DND-41 (cell line): ENCODE data around the gene PLEKHD1.

Experiments used
- ATAC-seq: fragments of 200-7000 bp; cut with Tn5 transposase; 3 replicates; pipeline ENCODE4 v1.9.1; 2021; ENCODE audit warnings: low read depth; ENCODE audit not compliant: insufficient read depth
- DNase-seq: peaks from one replicate; pipeline ENCODE4 v3.0.0-alpha.2; 2020
- H2AFZ ChIP-seq: 2 replicates; pipeline ENCODE4 v1.6.0; 2012; ENCODE audit warnings: low read depth, low read length
- H3K27ac ChIP-seq: 2 replicates; pipeline ENCODE4 v1.5.1; 2012; ENCODE audit warnings: low read length, inconsistent platforms
- H3K27me3 ChIP-seq: fragments of 200-600 bp; sonication (generic); 2 replicates; pipeline ENCODE4 v1.6.0; 2012; ENCODE audit warnings: low read length, mild to moderate bottlenecking, inconsistent platforms; ENCODE audit not compliant: insufficient read depth, poor library complexity
- H3K36me3 ChIP-seq: 2 replicates; pipeline ENCODE4 v1.5.1; 2012; ENCODE audit warnings: low read length, inconsistent platforms; ENCODE audit not compliant: insufficient read depth
- H3K4me1 ChIP-seq: 2 replicates; pipeline ENCODE4 v1.5.1; 2012; ENCODE audit warnings: mild to moderate bottlenecking, low read length; ENCODE audit not compliant: insufficient read depth
- H3K4me2 ChIP-seq: 2 replicates; pipeline ENCODE4 v1.6.0; 2012; ENCODE audit warnings: mild to moderate bottlenecking, moderate library complexity, low read length, inconsistent platforms; ENCODE audit not compliant: insufficient read depth
- H3K4me3 ChIP-seq, 2 experiments: fragments of 200-600 bp in 1 of 2; shearing (Covaris generic) in 1 of 2; 2 replicates each; pipeline ENCODE4 v1.5.1; 2012 to 2016; ENCODE audit warnings: inconsistent platforms in 2 of 2, low read length in 2 of 2, mild to moderate bottlenecking in 2 of 2, low read depth in 1 of 2, moderate library complexity in 1 of 2
- H3K79me2 ChIP-seq: 2 replicates; pipeline ENCODE4 v1.6.0; 2012; ENCODE audit warnings: low read length, inconsistent platforms; ENCODE audit not compliant: insufficient read depth
- H3K9ac ChIP-seq: 2 replicates; pipeline ENCODE4 v1.6.0; 2012; ENCODE audit warnings: low read depth, mild to moderate bottlenecking, inconsistent platforms, low read length, moderate library complexity
- H3K9me3 ChIP-seq: 2 replicates; pipeline ENCODE4 v1.5.1; 2012; ENCODE audit warnings: low read length, moderate library complexity, mild to moderate bottlenecking, inconsistent platforms; ENCODE audit not compliant: insufficient read depth, severe bottlenecking
- H4K20me1 ChIP-seq: 2 replicates; pipeline ENCODE4 v1.6.0; 2012; ENCODE audit warnings: low read length; ENCODE audit not compliant: insufficient read depth
- CTCF ChIP-seq: IDR thresholded peaks from 2 replicates; pipeline ENCODE4 v1.5.1; 2012; ENCODE audit warnings: borderline replicate concordance, low read length, moderate library complexity, mild to moderate bottlenecking; ENCODE audit not compliant: poor library complexity, severe bottlenecking; ENCODE audit errors: extremely low read depth
- EZH2 ChIP-seq: IDR thresholded peaks from 3 replicates; pipeline ENCODE4 v1.6.1; 2012; ENCODE audit warnings: borderline replicate concordance, low read depth, mild to moderate bottlenecking, moderate library complexity, low read length, inconsistent platforms; ENCODE audit not compliant: severe bottlenecking

Gene PLEKHD1

GRCh38 chr14:69500096-69500495 is 15.6 kb downstream of the PLEKHD1 start:
- no peak overlapping the region for H3K4me3 ChIP-seq
- no peak overlapping the region for H3K27ac ChIP-seq
- H3K36me3 ChIP-seq = no peaks in the 10 kb centered on the region
- H3K9ac ChIP-seq = no peak overlapping the region
- DNase-seq = no peak
- TF ChIP-seq CTCF = no peak
- no peak for TF ChIP-seq EZH2
- H3K79me2 ChIP-seq = no peaks in the 10 kb centered on the region
- no peaks in the 10 kb centered on the region for H3K9me3 ChIP-seq
- H4K20me1 ChIP-seq = no peaks in the 10 kb centered on the region
- H3K4me1 ChIP-seq = no peaks in the 10 kb centered on the region
- peaks cover 2% of the 10 kb centered on the region for H3K27me3 ChIP-seq
- no peak overlapping the region for H3K4me2 ChIP-seq
- H2AFZ ChIP-seq = no peak overlapping the region
- no peak for ATAC-seq

GRCh38 chr14:69500736-69501135 is 16.2 kb downstream of the PLEKHD1 start:
- TF ChIP-seq CTCF = no peak
- TF ChIP-seq EZH2 = no peak
- Histone ChIP-seq H3K9me3 (no peaks in the 10 kb centered on the region), H3K4me1 (no peaks in the 10 kb centered on the region), H3K27me3 (no peaks in the 10 kb centered on the region), H3K27ac (no peak overlapping the region), H3K4me2 (no peak overlapping the region), H4K20me1 (no peaks in the 10 kb centered on the region), H3K79me2 (no peaks in the 10 kb centered on the region), H3K4me3 (no peak overlapping the region), H2AFZ (no peak overlapping the region), H3K36me3 (no peaks in the 10 kb centered on the region), H3K9ac (no peak overlapping the region)
- DNase-seq (no peak), ATAC-seq (no peak)

GRCh38 chr14:69501423-69501838 is 16.9 kb downstream of the PLEKHD1 start:
- Histone ChIP-seq H3K4me1 (no peaks in the 10 kb centered on the region), H3K27me3 (no peaks in the 10 kb centered on the region), H4K20me1 (no peaks in the 10 kb centered on the region), H3K9me3 (no peaks in the 10 kb centered on the region), H3K27ac (no peak overlapping the region), H3K79me2 (no peaks in the 10 kb centered on the region), H3K9ac (no peak overlapping the region), H3K36me3 (no peaks in the 10 kb centered on the region), H3K4me2 (no peak overlapping the region), H2AFZ (no peak overlapping the region), H3K4me3 (no peak overlapping the region)
- DNase-seq = no peak
- ATAC-seq = no peak
- TF ChIP-seq EZH2 = no peak
- TF ChIP-seq CTCF = no peak

- no peaks in the 10 kb centered on the region for H4K20me1 ChIP-seq
- no peak for ATAC-seq
- TF ChIP-seq EZH2 (no peak), CTCF (no peak)
- H3K79me2 ChIP-seq = no peaks in the 10 kb centered on the region
- H3K27ac ChIP-seq = no peak overlapping the region
- no peaks in the 10 kb centered on the region for H3K4me1 ChIP-seq
- H3K9ac ChIP-seq = no peak overlapping the region
- no peak overlapping the region for H3K4me2 ChIP-seq
- H3K27me3 ChIP-seq = peaks cover 3% of the 10 kb centered on the region
- no peaks in the 10 kb centered on the region for H3K9me3 ChIP-seq
- no peaks in the 10 kb centered on the region for H3K36me3 ChIP-seq
- no peak overlapping the region for H3K4me3 ChIP-seq
- H2AFZ ChIP-seq = no peak overlapping the region
- no peak for DNase-seq
Measured at GRCh38 chr14:69504775-69505174, 20.2 kb downstream of the PLEKHD1 start.
